GM12878 (cell line): ENCODE results near the gene SCN8A.

Source experiments
- ATF2 ChIP-seq: IDR thresholded peaks from 2 replicates; pipeline ENCODE4 v1.6.1; 2012; ENCODE audit warnings: low read length, inconsistent platforms
- ATF7 ChIP-seq: fragments of 450-650 bp; IDR thresholded peaks from 2 replicates; pipeline ENCODE4 v1.6.1; 2016; ENCODE audit warnings: low read depth, mild to moderate bottlenecking
- EZH2 ChIP-seq: IDR thresholded peaks from 2 replicates; pipeline ENCODE4 v1.6.1; 2012; ENCODE audit warnings: low read depth, mild to moderate bottlenecking, control low read depth, inconsistent platforms, low read length, borderline replicate concordance; ENCODE audit not compliant: control insufficient read depth
- FOS ChIP-seq: IDR thresholded peaks from 3 replicates; pipeline ENCODE4 v1.6.1; 2011; ENCODE audit warnings: borderline replicate concordance; ENCODE audit not compliant: insufficient read length; ENCODE audit errors: extremely low read depth
- KDM1A ChIP-seq: fragments of 200-600 bp; sonication (generic); IDR thresholded peaks from 2 replicates; pipeline ENCODE4 v1.6.1; 2016; ENCODE audit warnings: borderline replicate concordance
- NBN ChIP-seq: fragments of 450-650 bp; IDR thresholded peaks from 2 replicates; pipeline ENCODE4 v1.6.1; 2016
- PRDM15 ChIP-seq: fragments of 450-650 bp; formaldehyde crosslinking; IDR thresholded peaks from 2 replicates; pipeline ENCODE4 v1.4.0; 2020; ENCODE audit warnings: mild to moderate bottlenecking, moderate library complexity
- SMARCA5 ChIP-seq: fragments of 450-650 bp; IDR thresholded peaks from 2 replicates; pipeline ENCODE4 v1.6.1; 2017; ENCODE audit warnings: mild to moderate bottlenecking

DNA sequence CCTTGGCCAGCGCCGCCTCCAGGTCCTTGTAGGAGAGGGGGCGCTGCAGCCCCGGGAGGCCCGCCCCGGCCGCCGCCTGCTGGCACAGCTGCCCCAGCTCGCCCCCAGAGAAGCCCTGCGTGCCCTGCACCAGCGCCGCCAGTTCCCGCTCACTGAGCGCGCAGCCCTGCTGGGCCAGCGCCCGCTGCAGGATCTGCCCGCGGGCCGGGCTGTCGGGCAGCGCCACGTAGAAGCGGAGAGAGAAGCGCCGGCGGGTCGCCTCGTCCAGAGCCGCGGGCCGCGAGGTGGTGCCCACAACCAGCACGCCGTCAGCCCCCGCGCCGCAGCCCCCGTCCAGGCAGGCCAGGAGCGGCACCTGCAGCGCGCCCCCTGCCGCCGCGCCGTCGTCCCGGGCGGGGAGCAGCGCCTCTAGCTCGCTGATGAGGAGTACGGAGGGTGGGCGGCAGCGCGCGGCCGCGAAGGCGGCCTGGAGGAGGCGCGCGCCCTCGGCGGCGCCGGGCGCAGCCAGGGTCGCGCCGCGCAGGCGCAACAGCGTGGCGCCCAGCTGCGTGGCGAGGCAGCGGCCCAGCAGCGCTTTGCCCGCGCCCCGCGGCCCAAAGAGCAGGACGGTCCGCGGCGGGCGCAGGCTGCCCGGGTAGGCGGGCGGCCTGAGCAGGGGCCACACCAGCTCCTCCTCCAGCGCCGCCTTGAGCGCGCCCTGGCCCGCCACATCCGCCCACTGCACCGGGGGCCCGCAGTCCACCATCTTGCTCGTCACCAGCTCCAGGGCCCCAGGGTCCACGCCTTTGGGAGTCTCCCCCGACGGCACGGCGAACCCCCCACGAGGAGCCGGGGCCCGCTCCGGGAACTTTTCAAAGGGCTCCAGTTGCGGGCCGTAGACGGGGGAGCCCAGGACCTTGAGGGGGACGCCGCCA is 229.8 kb downstream of the SCN8A start:
- TF ChIP-seq ATF2 = no peak
- TF ChIP-seq SMARCA5 = no peak
- no peak for TF ChIP-seq KDM1A
- TF ChIP-seq NBN = no peak
- TF ChIP-seq EZH2 = no peak
- no peak for TF ChIP-seq FOS
- TF ChIP-seq ATF7 = no peak
- TF ChIP-seq PRDM15 (CRISPR knock-in tag) = no peak
